Middle frontal gyrus (tissue), 1 donor: ENCODE measurements around the gene FAH.

Experiments used
- DNase-seq: peaks from one replicate; pipeline ENCODE4 v3.0.0-alpha.2; 2015; ENCODE audit warnings: low spot score; ENCODE audit errors: extremely low spot score

The FAH gene

GRCh38 chr15:80234883-80235282 is 82.1 kb downstream of the FAH start:
- DNase-seq = no peak
